GM18909 (cell line): ENCODE results near the gene CNTN4.

Source experiments
- ATAC-seq: cut with Tn5 transposase; IDR thresholded peaks from one replicate; pipeline ENCODE4 v1.9.1; 2021; ENCODE audit warnings: mild to moderate bottlenecking; ENCODE audit not compliant: unreplicated experiment, poor library complexity

The CNTN4 gene

DNA sequence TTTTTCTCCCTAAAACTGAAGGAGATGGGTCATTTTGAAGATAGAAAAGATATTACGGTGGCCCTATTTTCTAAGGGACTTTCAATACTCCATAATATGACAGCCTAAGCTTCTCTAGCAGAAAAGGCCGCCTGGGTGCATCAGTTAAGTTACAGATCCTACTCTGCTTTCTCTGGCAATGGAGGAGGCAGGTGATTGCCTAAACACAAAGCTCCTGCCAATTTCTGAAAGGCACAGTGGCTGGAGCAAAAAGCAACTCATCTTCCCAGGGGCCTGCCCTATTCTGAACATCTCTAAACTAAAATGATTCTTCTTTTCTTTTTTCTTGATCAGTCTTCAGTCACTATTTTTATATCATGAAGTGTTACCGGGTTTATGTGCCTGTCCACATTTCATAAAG lies 276.7 kb downstream of the CNTN4 start:
- no peak for ATAC-seq

DNA sequence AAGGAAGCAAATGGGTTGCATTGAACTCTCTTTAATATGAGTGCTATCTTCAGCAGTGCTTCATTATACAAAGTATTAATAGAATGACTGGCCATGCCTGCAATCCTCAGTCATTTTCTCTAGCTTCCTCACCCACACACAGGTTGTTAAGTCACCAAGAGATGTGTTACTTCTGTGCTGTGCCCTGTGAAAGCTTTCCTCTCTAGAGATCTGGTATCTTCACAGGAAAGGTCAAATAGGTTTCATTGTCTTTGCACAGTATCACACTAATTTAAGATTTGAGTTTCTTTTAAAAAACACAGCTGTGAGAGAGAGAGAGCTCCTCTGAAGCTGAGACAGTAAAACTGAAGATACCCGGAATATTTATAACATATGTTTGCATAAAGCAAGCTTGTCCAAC lies 278.6 kb downstream of the CNTN4 start:
- no peak for ATAC-seq

DNA sequence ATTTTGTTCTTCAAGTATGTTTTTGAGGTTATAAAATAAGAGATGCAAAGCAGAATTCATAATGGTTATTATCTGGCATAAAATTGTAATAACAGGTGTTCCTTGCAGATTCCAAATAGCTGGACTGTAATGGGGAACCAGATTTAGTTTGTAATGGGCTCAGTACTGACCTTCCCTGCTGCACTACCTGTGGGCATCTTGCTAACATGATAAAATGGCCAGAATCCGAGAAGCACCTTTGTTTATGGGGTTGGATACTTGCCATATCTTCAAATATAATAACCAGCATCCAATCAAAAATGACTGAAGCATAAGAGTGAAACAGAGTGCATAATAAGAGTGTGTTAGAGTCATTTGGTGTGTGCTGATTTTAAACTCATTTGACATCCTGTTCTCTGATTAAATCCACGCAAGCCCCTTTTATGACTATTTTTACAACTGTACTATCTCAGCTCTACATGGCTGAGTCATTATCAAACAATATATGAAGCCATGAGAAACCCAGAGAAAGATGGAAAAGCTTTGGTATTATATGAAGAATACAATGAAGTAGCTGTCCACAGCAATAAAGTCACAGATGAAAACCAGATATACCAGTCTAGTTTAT lies 292.4 kb downstream of the CNTN4 start:
- ATAC-seq, result no peak

DNA sequence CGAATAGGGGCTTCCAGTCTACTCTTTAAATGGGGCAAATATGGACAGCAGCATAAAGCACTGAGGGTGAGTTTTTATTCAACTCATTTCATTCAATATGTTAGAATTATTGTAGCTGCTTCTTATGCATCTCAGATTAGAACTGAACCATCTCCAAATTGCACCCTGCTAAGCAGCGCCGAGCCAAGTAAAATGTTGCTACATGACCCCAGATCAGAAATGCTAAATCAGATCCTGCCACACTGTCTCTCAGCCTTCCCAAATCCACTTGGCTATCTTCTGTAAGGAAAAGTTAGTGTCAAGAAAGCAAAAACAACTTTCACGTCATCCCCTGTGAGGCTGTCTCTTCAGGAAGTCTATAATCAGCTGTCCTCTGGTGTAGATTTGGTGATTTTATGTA lies 293.2 kb downstream of the CNTN4 start:
- ATAC-seq, result no peak

DNA sequence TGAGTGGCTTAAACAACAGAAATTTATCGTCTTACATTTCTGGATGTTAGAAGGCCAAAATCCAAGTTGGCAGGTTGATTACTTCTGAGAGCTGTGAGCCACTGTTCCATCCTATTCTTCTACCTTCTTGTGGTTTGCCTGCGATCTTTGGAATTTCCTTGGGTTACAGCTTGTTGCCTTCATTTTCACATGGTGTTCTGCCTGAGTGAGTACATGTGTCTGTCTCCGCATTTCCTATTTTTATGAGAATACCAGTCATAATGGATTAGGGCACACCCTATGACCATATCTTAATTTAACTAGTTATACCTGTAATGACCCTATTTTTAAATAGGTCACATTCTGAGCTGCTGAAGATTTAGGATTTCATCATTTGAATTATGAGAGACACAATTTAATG lies 294.3 kb downstream of the CNTN4 start:
- no peak for ATAC-seq

DNA sequence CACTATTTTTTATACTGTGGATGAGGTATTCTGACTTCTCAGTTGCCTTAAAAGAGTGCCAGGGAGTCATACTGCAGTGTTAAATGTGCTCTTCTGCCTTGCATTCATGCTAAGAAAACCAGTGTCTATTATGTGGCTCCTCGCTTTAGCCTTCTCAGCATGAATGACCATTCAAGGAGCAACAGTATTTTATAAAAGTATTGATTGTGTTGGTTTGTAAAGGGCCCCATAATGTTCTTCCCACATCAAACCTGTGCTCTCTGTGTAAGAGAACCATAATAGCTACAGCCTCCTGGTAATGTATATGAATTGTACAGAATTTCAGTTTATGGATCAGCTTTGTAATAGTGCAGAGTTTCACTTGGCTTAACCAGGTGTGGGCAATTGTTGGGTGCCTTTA lies 316.4 kb downstream of the CNTN4 start:
- ATAC-seq, result no peak

DNA sequence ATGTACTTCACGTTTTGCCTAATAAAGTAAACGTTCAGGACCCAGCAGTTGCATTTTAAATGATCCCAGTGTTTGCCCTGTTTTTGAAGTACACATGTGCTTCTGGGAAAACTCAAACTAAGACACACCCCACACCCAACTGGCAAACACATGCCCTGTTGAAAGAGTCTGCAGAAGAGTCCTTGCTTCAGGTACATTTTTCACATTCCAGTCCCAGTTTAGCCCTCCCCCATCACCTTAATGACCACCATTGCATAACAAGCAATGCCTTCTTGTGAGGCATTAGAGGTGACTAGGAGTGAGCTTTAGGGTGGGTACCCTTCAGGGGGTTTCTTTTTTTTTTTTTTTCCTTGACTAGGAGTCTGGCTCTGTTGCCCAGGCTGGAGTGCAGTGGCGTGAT lies 322.3 kb downstream of the CNTN4 start:
- no peak for ATAC-seq

DNA sequence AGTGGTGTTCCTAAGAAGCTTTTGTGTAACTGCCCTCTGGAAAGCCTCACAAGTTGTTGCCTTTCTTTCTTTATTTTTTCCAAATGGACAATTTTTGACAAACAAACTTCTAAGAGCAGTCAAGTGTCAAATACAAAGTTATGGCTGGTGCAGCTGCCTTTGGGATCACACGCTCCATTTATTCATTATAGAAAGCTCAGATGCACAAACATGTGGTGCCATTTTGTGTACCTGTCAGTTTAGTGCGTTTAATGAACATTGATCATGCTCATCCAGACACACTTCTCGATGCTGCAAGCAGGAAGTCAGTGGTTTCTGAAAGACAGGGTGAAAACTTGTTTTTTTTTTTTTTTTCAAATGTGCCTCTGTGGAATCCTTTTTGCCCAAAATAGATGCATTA lies 324.5 kb downstream of the CNTN4 start:
- ATAC-seq, result no peak

DNA sequence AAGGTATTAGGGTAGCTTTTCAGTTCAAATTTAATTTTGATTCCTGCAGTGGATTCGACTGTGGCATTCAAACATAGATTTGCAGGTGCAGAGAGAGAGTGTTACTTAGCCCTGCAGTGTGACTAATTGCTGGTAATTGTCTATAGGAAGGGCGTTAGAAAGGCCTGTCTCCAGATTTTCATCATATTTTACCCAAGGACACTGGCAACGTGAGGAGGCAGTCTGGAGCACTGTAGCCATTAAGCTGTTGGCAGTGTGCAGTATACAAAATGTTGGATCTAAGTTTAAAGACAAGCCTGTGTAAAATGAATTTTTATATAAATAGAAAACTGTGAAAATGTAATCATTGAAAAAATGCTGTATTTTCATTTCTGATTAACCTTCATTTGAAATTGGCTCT lies 342.9 kb downstream of the CNTN4 start:
- ATAC-seq, result no peak

DNA sequence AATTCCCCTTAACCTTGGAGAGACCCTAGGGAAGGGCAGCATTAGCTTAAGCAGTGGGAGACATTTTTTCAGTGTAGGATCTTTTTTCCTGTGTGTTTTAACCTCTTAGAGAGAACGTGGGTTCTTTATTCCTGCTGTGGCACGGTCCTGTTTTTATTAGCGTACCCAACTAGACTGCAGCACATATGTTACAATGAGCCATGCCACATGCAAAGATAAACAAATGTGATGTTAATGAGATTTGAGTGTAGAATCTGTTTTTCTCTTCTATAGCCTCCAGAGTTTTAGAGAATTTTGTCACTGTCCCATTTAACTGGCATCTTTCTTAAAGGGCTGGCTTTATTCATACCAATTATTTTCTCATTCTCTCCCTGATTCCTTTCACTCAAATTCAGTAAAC lies 347.5 kb downstream of the CNTN4 start:
- no peak for ATAC-seq

DNA sequence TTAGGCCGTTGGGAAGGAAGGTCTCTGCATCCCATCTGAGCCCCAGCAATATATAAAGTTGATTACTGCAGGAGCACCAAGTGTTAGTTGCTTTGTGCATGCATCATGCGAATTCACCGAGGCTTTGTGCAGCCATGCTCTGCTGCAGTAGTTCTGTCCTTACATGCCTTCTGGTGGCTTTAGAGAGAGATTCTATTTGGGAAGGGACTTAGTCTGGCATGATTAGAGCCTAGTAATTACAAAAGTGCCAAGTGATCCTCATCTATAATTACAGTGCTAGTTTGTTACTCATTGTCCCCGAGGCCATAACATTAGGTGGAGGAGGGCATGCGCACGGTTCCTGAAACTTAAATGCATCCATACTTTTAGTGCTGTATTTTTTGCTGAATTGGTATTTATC lies 353.6 kb downstream of the CNTN4 start:
- ATAC-seq, result no peak

DNA sequence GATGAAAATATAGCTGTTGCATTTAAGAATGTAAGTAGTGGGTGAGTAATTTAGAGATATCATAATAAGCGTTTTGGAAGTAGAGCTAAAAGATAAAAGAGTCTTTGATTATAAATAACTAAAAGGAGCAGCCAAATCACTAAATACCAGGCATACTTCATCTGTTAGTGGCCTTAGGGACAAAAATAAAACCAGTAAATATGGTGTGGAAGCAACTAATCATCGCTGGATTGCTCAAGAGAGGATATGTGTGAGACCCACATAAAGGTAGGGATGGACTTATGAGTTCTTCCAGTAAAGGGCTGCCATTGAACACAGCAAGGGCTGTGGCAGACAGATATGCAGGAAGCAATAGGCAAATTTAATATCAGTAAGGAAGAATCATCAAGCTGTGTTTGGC lies 356.2 kb downstream of the CNTN4 start:
- no peak for ATAC-seq

DNA sequence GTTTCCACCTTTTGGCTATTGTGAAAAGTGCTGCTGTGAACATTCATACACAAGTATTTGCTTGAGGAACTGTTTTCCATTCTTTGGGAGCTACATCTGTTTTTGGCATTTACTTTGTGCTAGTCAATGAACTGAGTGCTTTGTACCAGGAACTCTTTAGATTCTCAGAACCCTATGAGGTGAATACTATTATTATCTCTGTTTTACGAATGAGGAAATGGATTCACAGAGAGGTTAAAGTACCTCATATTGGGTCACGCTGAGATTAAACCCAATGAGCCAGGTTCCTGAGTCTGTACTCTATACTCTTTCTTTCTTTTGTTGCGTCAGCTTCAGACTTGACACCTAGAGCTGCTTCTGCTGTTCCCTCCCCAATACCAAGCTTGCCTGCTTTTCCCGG lies 358.1 kb downstream of the CNTN4 start:
- ATAC-seq, result no peak

DNA sequence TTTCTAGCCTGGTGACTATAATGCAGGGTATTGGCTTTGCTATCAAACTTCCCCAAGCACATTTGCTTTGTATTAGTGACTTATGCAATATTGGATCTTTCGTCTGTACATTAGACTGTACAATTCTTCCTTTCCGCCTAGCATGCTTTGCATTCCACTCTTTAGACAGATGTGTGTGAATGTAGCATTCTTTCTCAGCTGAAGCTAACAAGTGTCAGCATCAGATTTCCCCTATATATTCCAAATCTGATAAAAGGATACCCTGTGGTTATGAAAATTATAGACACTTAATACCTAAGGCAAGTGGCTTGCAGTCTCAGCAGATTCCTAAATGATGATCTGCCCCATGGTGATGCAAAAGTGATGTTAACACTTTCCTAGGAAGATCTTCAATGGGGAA lies 360.1 kb downstream of the CNTN4 start:
- no peak for ATAC-seq

DNA sequence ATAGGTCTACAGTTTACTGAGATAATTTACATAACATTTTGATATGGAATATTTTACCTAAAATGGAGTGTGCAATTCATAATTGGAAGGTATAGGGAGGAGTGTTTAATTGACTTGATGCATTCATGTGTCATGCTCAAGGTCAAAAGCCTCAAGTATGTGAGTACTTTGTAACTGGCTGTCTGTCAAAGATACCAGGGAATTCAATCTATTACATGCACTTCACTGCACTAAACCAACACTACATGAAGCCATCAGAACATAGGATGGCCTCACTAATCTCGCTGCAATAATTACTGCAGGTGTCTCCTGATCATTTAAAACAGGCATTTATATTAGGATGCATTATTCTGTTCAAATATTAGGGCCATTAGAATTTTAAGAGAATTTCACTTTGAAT lies 367.2 kb downstream of the CNTN4 start:
- no peak for ATAC-seq

DNA sequence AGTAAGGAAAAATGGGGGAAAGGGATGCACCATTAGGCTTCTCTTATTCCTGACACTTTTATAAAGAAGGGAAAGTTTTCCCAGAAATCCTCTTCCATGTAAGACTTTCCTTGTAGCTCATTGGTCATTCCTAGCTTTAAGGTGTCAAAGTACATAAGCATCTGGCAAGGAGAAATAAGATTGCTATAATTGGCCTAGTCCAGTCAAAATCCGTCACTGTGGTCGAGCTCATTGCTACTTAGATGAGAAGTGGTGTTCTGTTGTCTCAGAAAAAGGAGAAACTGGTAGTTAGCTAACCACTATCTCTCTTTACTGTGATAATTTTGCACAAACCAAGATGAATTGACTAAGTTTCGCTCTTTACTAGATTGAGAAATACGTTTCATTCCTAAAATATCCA lies 370.1 kb downstream of the CNTN4 start:
- ATAC-seq, result no peak

DNA sequence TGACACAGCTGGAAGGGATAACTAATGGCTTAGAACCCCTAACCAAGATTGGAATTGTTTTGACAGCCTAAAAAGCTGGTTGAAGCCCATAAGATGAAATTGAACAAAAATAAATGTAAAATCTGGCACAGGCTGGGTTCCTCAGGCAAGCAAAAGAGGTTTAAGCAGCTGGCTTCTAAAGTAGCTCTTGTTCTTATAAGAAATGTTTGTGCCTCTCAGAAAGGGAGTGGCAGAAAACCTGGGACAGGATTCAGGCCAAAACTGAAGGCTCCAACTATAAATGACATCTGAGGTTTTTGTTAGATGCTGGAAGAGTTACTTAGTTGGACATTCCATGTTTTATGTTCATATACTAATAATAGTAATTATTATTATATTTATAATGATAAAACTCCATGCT lies 378.3 kb downstream of the CNTN4 start:
- ATAC-seq, result no peak

DNA sequence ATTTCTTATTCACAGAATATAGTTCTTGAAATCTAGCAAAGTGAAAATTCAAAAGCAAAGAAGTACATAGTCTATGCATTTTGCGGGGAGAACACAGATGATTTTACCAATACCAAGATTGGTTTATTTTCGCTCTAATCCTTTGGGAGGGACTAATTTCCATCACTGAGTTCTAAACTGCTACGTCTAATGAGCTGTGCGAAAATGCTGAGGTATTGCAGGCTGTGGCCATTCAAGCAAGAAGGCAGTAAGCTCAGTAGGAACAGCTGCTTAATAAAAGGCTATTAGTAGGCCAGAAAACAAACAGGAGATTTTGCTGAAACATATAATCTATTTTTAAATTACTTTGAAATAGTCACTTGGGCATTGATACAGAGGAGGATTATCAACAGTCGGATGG lies 379.0 kb downstream of the CNTN4 start:
- no peak for ATAC-seq

DNA sequence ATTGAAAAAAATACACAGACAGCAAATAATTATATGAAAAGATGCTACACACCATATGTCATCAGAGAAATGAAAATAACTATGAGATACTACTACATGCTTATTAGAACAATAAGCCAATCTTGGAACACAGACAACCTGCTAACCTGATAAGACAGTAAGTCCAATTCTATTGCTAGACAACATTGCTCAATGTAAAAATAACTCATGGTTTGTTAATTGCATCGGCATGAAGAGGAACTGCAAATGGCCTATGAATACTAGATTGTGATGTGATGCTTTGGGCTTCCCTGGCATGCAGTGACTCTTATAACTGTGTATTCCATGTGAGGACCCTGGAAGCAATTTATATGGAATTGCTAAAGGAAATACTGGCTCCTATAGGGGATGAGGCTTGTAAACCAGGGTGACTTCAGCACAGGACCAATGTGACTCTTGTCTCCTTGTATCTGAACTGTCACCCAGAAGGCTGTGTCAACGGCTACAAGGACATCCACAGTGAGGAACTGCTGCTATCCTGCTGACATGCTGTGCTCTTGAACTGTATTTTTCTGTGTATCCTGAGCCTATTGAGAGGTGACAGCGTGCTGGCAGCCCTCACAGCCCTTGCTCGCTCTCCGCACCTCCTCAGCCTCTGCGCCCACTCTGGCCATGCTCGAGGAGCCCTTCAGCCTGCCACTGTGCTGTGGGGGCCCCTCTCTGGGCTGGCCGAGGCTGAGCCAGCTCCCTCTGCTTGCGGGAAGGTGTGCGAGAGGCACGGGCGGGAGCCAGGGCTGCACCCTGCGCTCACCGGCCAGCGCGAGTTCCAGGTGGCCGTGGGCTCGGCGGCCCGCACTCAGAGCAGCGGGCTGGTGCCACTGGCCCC lies 385.7 kb downstream of the CNTN4 start:
- no peak for ATAC-seq

DNA sequence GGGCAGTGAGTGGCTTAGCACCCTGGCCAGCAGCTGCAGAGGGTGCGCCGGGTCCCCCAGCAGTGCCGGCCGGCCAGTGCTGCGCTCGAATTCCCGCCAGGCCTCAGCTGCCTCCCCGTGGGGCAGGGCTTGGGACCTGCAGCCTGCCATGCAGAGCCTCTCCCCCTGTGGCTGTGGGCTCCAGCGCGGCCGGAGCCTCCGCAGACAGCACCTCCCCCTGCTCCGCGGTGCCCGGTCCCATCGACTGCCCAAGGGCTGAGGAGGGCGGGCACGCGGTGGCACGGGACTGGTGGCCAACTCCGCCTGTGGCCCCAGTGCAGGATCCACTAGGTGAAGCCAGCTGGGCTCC lies 386.3 kb downstream of the CNTN4 start:
- no peak for ATAC-seq

DNA sequence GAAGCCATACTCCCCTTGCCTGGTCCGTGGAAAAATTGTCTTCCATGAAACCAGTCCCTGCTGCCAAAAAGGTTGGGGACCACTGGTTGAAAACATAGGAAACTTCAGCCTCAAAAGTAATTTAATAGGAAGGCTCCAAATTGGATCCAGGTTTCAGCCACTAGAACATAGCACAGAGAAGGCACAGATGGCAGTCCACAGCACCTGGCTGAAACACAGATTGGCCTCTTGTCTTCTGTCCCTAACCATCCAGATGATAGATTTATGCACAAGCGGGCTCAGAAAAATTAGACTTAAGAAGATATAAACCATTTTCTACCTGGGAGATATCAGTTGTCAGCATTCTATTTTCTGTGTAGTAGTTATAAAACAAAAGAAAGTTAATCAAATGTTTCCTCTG lies 397.1 kb downstream of the CNTN4 start:
- no peak for ATAC-seq

DNA sequence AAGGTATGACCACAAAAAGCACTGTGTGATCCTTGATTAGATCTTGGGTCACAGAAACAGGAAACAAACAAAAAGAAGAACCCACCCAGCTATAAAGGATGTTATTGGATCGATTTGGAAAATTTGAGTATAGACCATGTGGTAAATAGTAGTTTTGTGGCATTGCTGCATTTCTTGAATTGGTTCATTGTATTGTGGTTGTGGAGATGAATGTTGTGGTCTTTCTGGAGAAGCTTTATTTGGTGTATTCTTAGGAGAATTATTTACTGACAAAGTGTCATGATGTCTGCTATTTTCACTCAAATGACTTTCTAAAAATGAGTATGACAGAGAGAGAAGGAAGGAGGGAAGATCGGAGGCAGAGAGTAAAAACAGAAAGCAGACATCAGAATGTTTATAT lies 406.2 kb downstream of the CNTN4 start:
- ATAC-seq, result no peak
